Liver (tissue), 9 donors: Measurements from ENCODE around the gene PRR20G. TPM values are rescaled to one million over a fixed set of nuclear protein-coding genes. Genes with fewer than 3 reads are reported as not detected.

Source experiments
- DNase-seq: peaks from one replicate; pipeline ENCODE4 v3.0.0-alpha.2; 2017; ENCODE audit warnings: low spot score
- H3K27ac ChIP-seq, 2 donors: one replicate each; pipeline ENCODE4 v1.7.0; 2013; ENCODE audit warnings: inconsistent platforms in 2 of 2, low read length in 2 of 2, control low read depth in 1 of 2, low read depth in 1 of 2, mild to moderate bottlenecking in 1 of 2
- H3K27me3 ChIP-seq, 4 donors: one replicate each; pipeline versions ENCODE4 v1.6.1 to v1.7.0; 2013; ENCODE audit warnings: low read length in 3 of 4, inconsistent platforms in 1 of 4, mild to moderate bottlenecking in 1 of 4, moderate library complexity in 1 of 4; ENCODE audit not compliant: control insufficient read depth in 4 of 4, insufficient read depth in 4 of 4
- H3K36me3 ChIP-seq, 4 donors: one replicate each; pipeline versions ENCODE4 v1.6.1 to v1.7.0; 2013; ENCODE audit warnings: low read length in 3 of 4, mild to moderate bottlenecking in 3 of 4, low read depth in 1 of 4, moderate library complexity in 1 of 4; ENCODE audit not compliant: control insufficient read depth in 4 of 4, insufficient read depth in 3 of 4
- H3K4me1 ChIP-seq, 4 donors: one replicate each; pipeline versions ENCODE4 v1.6.1 to v1.7.0; 2013; ENCODE audit warnings: low read length in 3 of 4, mild to moderate bottlenecking in 3 of 4, moderate library complexity in 1 of 4; ENCODE audit not compliant: control insufficient read depth in 4 of 4, insufficient read depth in 4 of 4
- H3K4me3 ChIP-seq, 3 donors: one replicate each; pipeline versions ENCODE4 v1.6.1 to v1.7.0; 2013; ENCODE audit warnings: low read length in 3 of 3, control low read depth in 1 of 3, low read depth in 1 of 3, mild to moderate bottlenecking in 1 of 3
- H3K9ac ChIP-seq, 2 donors: one replicate each; pipeline ENCODE4 v1.7.0; 2013; ENCODE audit warnings: low read length in 2 of 2, mild to moderate bottlenecking in 2 of 2, moderate library complexity in 2 of 2, control low read depth in 1 of 2, low read depth in 1 of 2
- H3K9me3 ChIP-seq, 4 donors: one replicate each; pipeline versions ENCODE4 v1.6.1 to v1.7.0; 2013; ENCODE audit warnings: low read length in 3 of 4; ENCODE audit not compliant: control insufficient read depth in 4 of 4
- ATF3 ChIP-seq: IDR thresholded peaks from 2 replicates; pipeline ENCODE4 v1.6.1; 2016; ENCODE audit warnings: antibody characterized with exemption
- CTCF ChIP-seq: fragments of 150-350 bp; IDR thresholded peaks from 2 replicates; pipeline ENCODE4 v1.5.1; 2017; ENCODE audit warnings: improper control_type of control experiment, low read depth, low read length; ENCODE audit not compliant: missing input control
- FOXA1 ChIP-seq: IDR thresholded peaks from 2 replicates; pipeline ENCODE4 v1.6.1; 2016; ENCODE audit warnings: antibody characterized with exemption
- GABPA ChIP-seq, 2 donors: IDR thresholded peaks in 1 of 2; conservative IDR thresholded peaks in 1 of 2; 2 replicates each; pipeline ENCODE4 v1.6.1; 2016; ENCODE audit warnings: antibody characterized with exemption in 2 of 2, mild to moderate bottlenecking in 1 of 2, moderate library complexity in 1 of 2
- HNF4G ChIP-seq: IDR thresholded peaks from 2 replicates; pipeline ENCODE4 v1.6.1; 2016; ENCODE audit warnings: antibody characterized with exemption
- JUND ChIP-seq, 2 donors: IDR thresholded peaks; 2 replicates each; pipeline ENCODE4 v1.6.1; 2016; ENCODE audit warnings: antibody characterized with exemption in 2 of 2
- MAX ChIP-seq: IDR thresholded peaks from 2 replicates; pipeline ENCODE4 v1.6.1; 2016; ENCODE audit warnings: antibody characterized with exemption
- NR2F2 ChIP-seq: IDR thresholded peaks from 2 replicates; pipeline ENCODE4 v1.6.1; 2016; ENCODE audit warnings: antibody characterized with exemption
- RAD21 ChIP-seq, 2 donors: IDR thresholded peaks; 2 replicates each; pipeline ENCODE4 v1.6.1; 2016; ENCODE audit warnings: antibody characterized with exemption in 2 of 2, mild to moderate bottlenecking in 2 of 2
- REST ChIP-seq: IDR thresholded peaks from 2 replicates; pipeline ENCODE4 v1.6.1; 2016; ENCODE audit warnings: antibody characterized with exemption, mild to moderate bottlenecking
- SP1 ChIP-seq: IDR thresholded peaks from 2 replicates; pipeline ENCODE4 v1.6.1; 2018; ENCODE audit warnings: antibody characterized with exemption, mild to moderate bottlenecking
- TAF1 ChIP-seq: conservative IDR thresholded peaks from 2 replicates; pipeline ENCODE4 v1.6.1; 2016; ENCODE audit warnings: antibody characterized with exemption, mild to moderate bottlenecking
- WGBS: extraction: QIAGEN DNeasy Blood & Tissue Kit; methylation state at CpG from one replicate; pipeline ENCODE4 v1.1.7; 2013; 5-methylcytosine and 5-hydroxymethylcytosine counted together
- polyA plus RNA-seq, 2 donors: library from polyadenylated mRNA; stranded (reverse) in 1 of 2; unstranded in 1 of 2; fragments of 200-250 nt in 1 of 2; fragments of >200 nt in 1 of 2; fragmentation: Nextera tagmentation in 1 of 2; extraction: Ambion mirVana in 1 of 2; gene quantifications; one replicate each; pipeline versions ENCODE4 v1.2.1 to v1.2.3, GENCODE V29; 2013 to 2015
- total RNA-seq, 2 donors: library from RNA; depleted of rRNA; stranded (reverse); fragments of >200 nt; gene quantifications; one replicate each; pipeline ENCODE4 v1.2.3, GENCODE V29; 2014
- donor health status: healthy.
- donor health status: healthy.
- donor health status: healthy.
- donor health status: healthy.
- donor health status: healthy.

PRR20G gene
- total and polyA plus RNA-seq, 4 donors, result not detected

GRCh38 chr3:127254033-127254644 is 33.7 kb downstream of the PRR20G start:
- Histone ChIP-seq H3K9ac (no peak overlapping the region), H3K36me3 (no peaks in the 10 kb centered on the region), H3K27me3 (peaks cover 0 to 2% (median 0%) of the 10 kb centered on the region in 4 donors), H3K27ac (no peak overlapping the region), H3K9me3 (no peaks in the 10 kb centered on the region), H3K4me3 (no peak overlapping the region), H3K4me1 (no peaks in the 10 kb centered on the region)
- no peak for TF ChIP-seq MAX
- no peak for TF ChIP-seq FOXA1
- TF ChIP-seq HNF4G, result no peak
- no peak for TF ChIP-seq RAD21 (IDR thresholded peaks at IDR 0.05)
- no peak for TF ChIP-seq ATF3
- TF ChIP-seq JUND (IDR thresholded peaks at IDR 0.05), result no peak
- TF ChIP-seq NR2F2, result no peak
- WGBS, result 69% methylated on average over 10 of the region's 10 CpGs
- DNase-seq, result no peak

GRCh38 chr3:127253491-127253890 is 34.4 kb downstream of the PRR20G start:
- Histone ChIP-seq H3K9me3 (no peaks in the 10 kb centered on the region), H3K27ac (no peak overlapping the region), H3K4me1 (no peaks in the 10 kb centered on the region), H3K36me3 (no peaks in the 10 kb centered on the region), H3K27me3 (peaks cover 0 to 2% (median 0%) of the 10 kb centered on the region in 4 donors), H3K4me3 (no peak overlapping the region), H3K9ac (no peak overlapping the region)
- WGBS, result 84% methylated on average over 7 of the region's 7 CpGs
- TF ChIP-seq FOXA1, result no peak
- no peak for TF ChIP-seq CTCF
- TF ChIP-seq SP1, result no peak
- no peak for TF ChIP-seq GABPA (IDR thresholded peaks at IDR 0.05 in 1 of 2, conservative IDR thresholded peaks at IDR 0.05 in 1 of 2)
- TF ChIP-seq ATF3, result no peak
- TF ChIP-seq REST, result no peak
- TF ChIP-seq TAF1, result no peak
- no peak for TF ChIP-seq MAX
- no peak for TF ChIP-seq HNF4G
- DNase-seq, result no peak
